ENCODE data around the gene MAML3. TPM values are rescaled to one million over a fixed set of nuclear protein-coding genes. Genes with fewer than 3 reads are reported as not detected.
"Not testable (repeated sequence)": the region's sequence is repeated elsewhere in the genome, so short reads cannot be mapped to it uniquely, and the experiment has no call there.

Gene MAML3
- total RNA-seq, 4 donors from 2014 or later = 16.1 to 40.0 (median 18.1) TPM

GRCh38 chr4:139955600-139955999, 198.4 kb downstream of the MAML3 start:
- TF ChIP-seq CTCF (IDR thresholded peaks at IDR 0.05) = no peak
- no peak for TF ChIP-seq POLR2A (IDR thresholded peaks at IDR 0.05)
- no peak for TF ChIP-seq POLR2AphosphoS5 (IDR thresholded peaks at IDR 0.05)
- no peak for TF ChIP-seq EP300 (IDR thresholded peaks at IDR 0.05; ENCODE audit: low read depth)
- no peaks in the 10 kb centered on the region for H3K9me3 ChIP-seq
- in situ Hi-C loops (cut with MboI; ENCODE audit: low pct_ligation_motif_present in 1 of 4, low pct_unique_long_range_greater_than_20kb in 1 of 4, low sequenced_read_pairs in 3 of 4) (no loop called here), intact Hi-C loops (cut with DNase I; ENCODE audit: low total_unique reads) (no loop called here)
- no peak for DNase-seq
- H3K36me3 ChIP-seq = no peaks in the 10 kb centered on the region
- H3K27ac ChIP-seq = no peak overlapping the region
- WGBS, 2 donors (ENCODE audit: low coverage in 1 of 2) = 95 to 100% methylated on average over 1 to 2 of the region's 2 CpGs
- no peaks in the 10 kb centered on the region for H3K27me3 ChIP-seq
- H3K4me1 ChIP-seq = no peaks in the 10 kb centered on the region
- no peak overlapping the region for H3K4me3 ChIP-seq

GRCh38 chr4:139954512-139954911, 199.5 kb downstream of the MAML3 start:
- no peak for DNase-seq
- WGBS, 2 donors (ENCODE audit: low coverage in 1 of 2) = 96% methylated on average over 5 to 7 of the region's 7 CpGs
- H3K27me3 ChIP-seq = no peaks in the 10 kb centered on the region
- H3K27ac ChIP-seq = no peak overlapping the region
- H3K4me1 ChIP-seq = no peaks in the 10 kb centered on the region
- in situ Hi-C loops (cut with MboI; ENCODE audit: low pct_ligation_motif_present in 1 of 4, low pct_unique_long_range_greater_than_20kb in 1 of 4, low sequenced_read_pairs in 3 of 4) = no loop called here
- intact Hi-C loops (cut with DNase I; ENCODE audit: low total_unique reads) = no loop called here
- H3K36me3 ChIP-seq = no peaks in the 10 kb centered on the region
- TF ChIP-seq POLR2A (IDR thresholded peaks at IDR 0.05) (no peak), CTCF (IDR thresholded peaks at IDR 0.05) (no peak), EP300 (IDR thresholded peaks at IDR 0.05; ENCODE audit: low read depth) (no peak), POLR2AphosphoS5 (IDR thresholded peaks at IDR 0.05) (no peak)
- H3K4me3 ChIP-seq = no peak overlapping the region
- H3K9me3 ChIP-seq = no peaks in the 10 kb centered on the region

- intact Hi-C loops (cut with DNase I; ENCODE audit: low total_unique reads) (no loop called here), in situ Hi-C loops (cut with MboI; ENCODE audit: low pct_ligation_motif_present in 1 of 4, low pct_unique_long_range_greater_than_20kb in 1 of 4, low sequenced_read_pairs in 3 of 4) (no loop called here)
- H3K4me3 ChIP-seq = no peak overlapping the region
- H3K36me3 ChIP-seq = no peaks in the 10 kb centered on the region
- no peaks in the 10 kb centered on the region for H3K27me3 ChIP-seq
- H3K4me1 ChIP-seq = peaks cover 0 to 5% (median 3%) of the 10 kb centered on the region in 4 donors
- DNase-seq = no peak
- no peaks in the 10 kb centered on the region for H3K9me3 ChIP-seq
- TF ChIP-seq POLR2AphosphoS5 (IDR thresholded peaks at IDR 0.05) (no peak), CTCF (IDR thresholded peaks at IDR 0.05) (no peak), POLR2A (IDR thresholded peaks at IDR 0.05) (no peak), EP300 (IDR thresholded peaks at IDR 0.05; ENCODE audit: low read depth) (no peak)
- no peak overlapping the region for H3K27ac ChIP-seq
- 81% methylated on average over 2 of the region's 2 CpGs; no CpG with 5 or more reads in 1 of the 2 donors for WGBS, 2 donors (ENCODE audit: low coverage in 1 of 2)
These were observed 203.0 kb downstream of the MAML3 start for GRCh38 chr4:139951021-139951420.

- 56 to 69% methylated on average over 2 to 5 of the region's 5 CpGs for WGBS, 2 donors (ENCODE audit: low coverage in 1 of 2)
- Histone ChIP-seq H3K27ac (no peak overlapping the region), H3K4me3 (no peak overlapping the region), H3K36me3 (no peaks in the 10 kb centered on the region), H3K27me3 (no peaks in the 10 kb centered on the region), H3K4me1 (peaks cover 0 to 5% (median 3%) of the 10 kb centered on the region in 4 donors), H3K9me3 (no peaks in the 10 kb centered on the region)
- TF ChIP-seq POLR2A (IDR thresholded peaks at IDR 0.05) (no peak), POLR2AphosphoS5 (IDR thresholded peaks at IDR 0.05) (no peak), EP300 (IDR thresholded peaks at IDR 0.05; ENCODE audit: low read depth) (no peak), CTCF (IDR thresholded peaks at IDR 0.05) (no peak)
- intact Hi-C loops (cut with DNase I; ENCODE audit: low total_unique reads) = no loop called here
- no peak for DNase-seq
- in situ Hi-C loops (cut with MboI; ENCODE audit: low pct_ligation_motif_present in 1 of 4, low pct_unique_long_range_greater_than_20kb in 1 of 4, low sequenced_read_pairs in 3 of 4) = no loop called here
These were observed 203.4 kb downstream of the MAML3 start for GRCh38 chr4:139950568-139950967.

- H3K4me3 ChIP-seq; H3K27ac ChIP-seq; intact Hi-C loops (cut with DNase I; ENCODE audit: low total_unique reads); DNase-seq; H3K36me3 ChIP-seq; in situ Hi-C loops (cut with MboI; ENCODE audit: low pct_ligation_motif_present in 1 of 4, low pct_unique_long_range_greater_than_20kb in 1 of 4, low sequenced_read_pairs in 3 of 4); H3K27me3 ChIP-seq; H3K9me3 ChIP-seq; H3K4me1 ChIP-seq: not testable (repeated sequence)
- 70 to 100% methylated on average over 2 of the region's 2 CpGs for WGBS, 2 donors (ENCODE audit: low coverage in 1 of 2)
These were observed 209.1 kb downstream of the MAML3 start for GRCh38 chr4:139944916-139945315.

All from transverse colon (tissue), 4 donors.